ENCODE data around the gene TFDP1.

TFDP1 gene

DNA sequence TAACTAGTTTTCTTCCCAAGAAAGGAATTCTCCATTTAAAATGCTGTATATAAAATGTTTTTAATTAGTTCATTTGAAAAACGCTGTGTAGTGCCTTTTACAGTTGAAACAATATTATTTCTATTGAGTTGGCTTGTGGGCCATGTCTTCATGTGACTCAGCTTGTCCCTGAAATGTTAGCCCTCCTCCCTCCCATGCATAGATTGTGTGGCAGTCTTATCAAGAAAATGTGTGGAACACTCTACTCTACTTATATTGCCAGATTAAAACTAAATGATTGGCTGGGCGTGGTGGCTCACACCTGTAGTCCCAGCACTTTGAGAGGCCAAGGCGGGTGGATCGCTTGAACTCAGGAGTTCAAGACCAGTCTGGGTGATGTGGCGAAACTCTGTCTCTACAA lies 33.4 kb downstream of the TFDP1 start:
- H3K4me2 ChIP-seq (ENCODE audit: insufficient read depth, low read length): no peak overlapping the region
- no peak overlapping the region for H3K9ac ChIP-seq (ENCODE audit: low read depth, low read length)
- H4K20me1 ChIP-seq (ENCODE audit: insufficient read depth, low read length): peaks cover 94% of the 10 kb centered on the region
- DNase-seq (no peak), ATAC-seq (ENCODE audit: insufficient read depth, low read depth) (no peak)
- no peaks in the 10 kb centered on the region for H3K9me3 ChIP-seq (ENCODE audit: insufficient read depth, low read length, severe bottlenecking)
- peaks cover 73% of the 10 kb centered on the region for H3K36me3 ChIP-seq (ENCODE audit: insufficient read depth, low read length)
- no peak overlapping the region for H3K4me3 ChIP-seq (ENCODE audit: low read depth in 1 of 2, low read length in 2 of 2)
- H3K4me1 ChIP-seq (ENCODE audit: insufficient read depth, low read length): no peaks in the 10 kb centered on the region
- TF ChIP-seq EZH2 (IDR thresholded peaks at IDR 0.05; ENCODE audit: borderline replicate concordance, low read depth, low read length, severe bottlenecking): no peak
- TF ChIP-seq, protein P1, sequence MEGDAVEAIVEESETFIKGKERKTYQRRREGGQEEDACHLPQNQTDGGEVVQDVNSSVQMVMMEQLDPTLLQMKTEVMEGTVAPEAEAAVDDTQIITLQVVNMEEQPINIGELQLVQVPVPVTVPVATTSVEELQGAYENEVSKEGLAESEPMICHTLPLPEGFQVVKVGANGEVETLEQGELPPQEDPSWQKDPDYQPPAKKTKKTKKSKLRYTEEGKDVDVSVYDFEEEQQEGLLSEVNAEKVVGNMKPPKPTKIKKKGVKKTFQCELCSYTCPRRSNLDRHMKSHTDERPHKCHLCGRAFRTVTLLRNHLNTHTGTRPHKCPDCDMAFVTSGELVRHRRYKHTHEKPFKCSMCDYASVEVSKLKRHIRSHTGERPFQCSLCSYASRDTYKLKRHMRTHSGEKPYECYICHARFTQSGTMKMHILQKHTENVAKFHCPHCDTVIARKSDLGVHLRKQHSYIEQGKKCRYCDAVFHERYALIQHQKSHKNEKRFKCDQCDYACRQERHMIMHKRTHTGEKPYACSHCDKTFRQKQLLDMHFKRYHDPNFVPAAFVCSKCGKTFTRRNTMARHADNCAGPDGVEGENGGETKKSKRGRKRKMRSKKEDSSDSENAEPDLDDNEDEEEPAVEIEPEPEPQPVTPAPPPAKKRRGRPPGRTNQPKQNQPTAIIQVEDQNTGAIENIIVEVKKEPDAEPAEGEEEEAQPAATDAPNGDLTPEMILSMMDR (IDR thresholded peaks at IDR 0.05; ENCODE audit: borderline replicate concordance, extremely low read depth, low read length, poor library complexity, severe bottlenecking): no peak
- no peaks in the 10 kb centered on the region for H3K27me3 ChIP-seq (ENCODE audit: insufficient read depth, low read length, poor library complexity)
- peaks cover 91% of the 10 kb centered on the region for H3K79me2 ChIP-seq (ENCODE audit: insufficient read depth, low read length)
- H2AFZ ChIP-seq (ENCODE audit: low read depth, low read length): no peak overlapping the region
- H3K27ac ChIP-seq (ENCODE audit: low read length): no peak overlapping the region

DNA sequence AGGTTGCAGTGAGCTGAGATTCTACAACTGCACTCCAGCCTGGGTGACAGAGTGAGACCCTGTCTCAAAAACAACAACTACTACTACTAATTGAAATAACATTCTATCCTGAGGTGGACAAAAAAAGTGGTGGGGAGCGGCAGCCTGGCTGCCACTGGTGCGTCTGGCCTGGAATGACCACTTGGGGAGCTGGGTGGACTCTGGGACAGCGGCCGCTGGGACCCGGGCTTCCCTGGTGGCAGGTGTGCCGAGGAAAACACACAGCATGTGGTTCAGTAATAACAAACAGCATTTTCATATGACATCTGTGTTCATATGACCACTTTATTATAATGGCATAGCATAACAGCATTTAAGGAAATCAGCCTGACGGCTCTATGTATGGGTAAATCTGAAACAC lies 33.9 kb downstream of the TFDP1 start:
- H3K4me3 ChIP-seq (ENCODE audit: low read depth in 1 of 2, low read length in 2 of 2): no peak overlapping the region
- no peak overlapping the region for H3K4me2 ChIP-seq (ENCODE audit: insufficient read depth, low read length)
- H2AFZ ChIP-seq (ENCODE audit: low read depth, low read length): no peak overlapping the region
- no peak overlapping the region for H3K9ac ChIP-seq (ENCODE audit: low read depth, low read length)
- H3K36me3 ChIP-seq (ENCODE audit: insufficient read depth, low read length): peaks cover 73% of the 10 kb centered on the region
- H3K9me3 ChIP-seq (ENCODE audit: insufficient read depth, low read length, severe bottlenecking): no peaks in the 10 kb centered on the region
- no peaks in the 10 kb centered on the region for H3K4me1 ChIP-seq (ENCODE audit: insufficient read depth, low read length)
- peaks cover 97% of the 10 kb centered on the region for H4K20me1 ChIP-seq (ENCODE audit: insufficient read depth, low read length)
- peaks cover 91% of the 10 kb centered on the region for H3K79me2 ChIP-seq (ENCODE audit: insufficient read depth, low read length)
- ATAC-seq (ENCODE audit: insufficient read depth, low read depth) (no peak), DNase-seq (no peak)
- H3K27ac ChIP-seq (ENCODE audit: low read length): no peak overlapping the region
- no peaks in the 10 kb centered on the region for H3K27me3 ChIP-seq (ENCODE audit: insufficient read depth, low read length, poor library complexity)
- TF ChIP-seq, protein P1 (IDR thresholded peaks at IDR 0.05; ENCODE audit: borderline replicate concordance, extremely low read depth, low read length, poor library complexity, severe bottlenecking): no peak
- TF ChIP-seq EZH2 (IDR thresholded peaks at IDR 0.05; ENCODE audit: borderline replicate concordance, low read depth, low read length, severe bottlenecking): no peak

DNA sequence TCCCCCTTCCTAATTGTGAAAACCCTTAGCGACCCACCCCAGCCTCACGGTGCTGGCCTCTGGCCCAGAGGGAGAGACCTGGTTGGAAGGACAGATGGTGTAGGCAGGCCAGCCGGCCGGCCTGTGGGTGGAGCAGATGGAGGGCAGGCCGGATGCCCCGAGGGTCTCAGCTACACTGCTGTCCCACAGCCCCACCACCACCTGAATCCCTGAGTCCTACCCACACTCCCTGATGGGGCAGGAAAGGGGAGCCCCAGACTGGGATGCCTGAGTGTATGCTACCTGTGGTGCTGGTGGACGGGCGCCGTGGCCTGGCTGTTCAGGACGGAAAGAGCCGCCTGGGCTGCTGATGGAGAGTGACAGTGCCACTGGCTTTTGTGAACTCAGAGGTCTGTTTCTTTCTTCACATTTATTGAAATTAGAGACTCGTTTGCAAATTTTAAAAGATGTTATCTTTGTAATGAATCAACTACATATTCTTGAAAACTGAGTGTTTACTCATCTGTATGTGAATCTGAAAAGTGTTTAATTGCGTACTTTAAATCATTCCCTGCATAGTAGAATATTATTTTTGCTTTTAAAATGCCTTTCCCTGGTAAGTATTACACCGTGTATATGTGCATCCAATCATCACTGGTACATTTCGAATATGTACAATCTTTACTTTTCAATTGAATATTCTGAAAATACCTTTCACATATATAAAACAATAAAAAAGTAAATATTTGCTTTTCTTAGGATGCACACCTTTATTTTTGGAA lies 35.7 kb downstream of the TFDP1 start:
- no peaks in the 10 kb centered on the region for H3K27me3 ChIP-seq (ENCODE audit: insufficient read depth, low read length, poor library complexity)
- peaks cover 91% of the 10 kb centered on the region for H3K79me2 ChIP-seq (ENCODE audit: insufficient read depth, low read length)
- no peak overlapping the region for H3K27ac ChIP-seq (ENCODE audit: low read length)
- H3K4me2 ChIP-seq (ENCODE audit: insufficient read depth, low read length): no peak overlapping the region
- peaks cover 97% of the 10 kb centered on the region for H4K20me1 ChIP-seq (ENCODE audit: insufficient read depth, low read length)
- TF ChIP-seq, protein P1 (IDR thresholded peaks at IDR 0.05; ENCODE audit: borderline replicate concordance, extremely low read depth, low read length, poor library complexity, severe bottlenecking): no peak
- TF ChIP-seq EZH2 (IDR thresholded peaks at IDR 0.05; ENCODE audit: borderline replicate concordance, low read depth, low read length, severe bottlenecking): no peak
- ATAC-seq (ENCODE audit: insufficient read depth, low read depth): no peak
- no peaks in the 10 kb centered on the region for H3K4me1 ChIP-seq (ENCODE audit: insufficient read depth, low read length)
- no peak overlapping the region for H2AFZ ChIP-seq (ENCODE audit: low read depth, low read length)
- H3K9ac ChIP-seq (ENCODE audit: low read depth, low read length): no peak overlapping the region
- no peak overlapping the region for H3K4me3 ChIP-seq (ENCODE audit: low read depth in 1 of 2, low read length in 2 of 2)
- H3K9me3 ChIP-seq (ENCODE audit: insufficient read depth, low read length, severe bottlenecking): no peaks in the 10 kb centered on the region
- DNase-seq: no peak
- peaks cover 73% of the 10 kb centered on the region for H3K36me3 ChIP-seq (ENCODE audit: insufficient read depth, low read length)
